Measurements from ENCODE around the gene SIVA1.

The SIVA1 gene

GRCh38 chr14:104776961-104777807, 24.2 kb downstream of the SIVA1 start:
- TF ChIP-seq EZH2phosphoT487 (IDR thresholded peaks at IDR 0.05; ENCODE audit: borderline replicate concordance) (no peak), CTCF (conservative IDR thresholded peaks at IDR 0.05; ENCODE audit: low read length) (no peak)
- H3K27me3 ChIP-seq (ENCODE audit: insufficient read depth, low read length, poor library complexity, severe bottlenecking): no peaks in the 10 kb centered on the region
- no peaks in the 10 kb centered on the region for H3K9me3 ChIP-seq (ENCODE audit: insufficient read depth, low read depth, low read length)
- no peak overlapping the region for H3K4me3 ChIP-seq (ENCODE audit: low read length, poor library complexity, severe bottlenecking)
- H3K79me2 ChIP-seq (ENCODE audit: insufficient read depth, low read length): peaks cover 6% of the 10 kb centered on the region; the same call in 1 of the 2 replicates
- H3K4me1 ChIP-seq (ENCODE audit: insufficient read depth, low read length, poor library complexity, severe bottlenecking): no peaks in the 10 kb centered on the region
- no peak overlapping the region for H3K4me2 ChIP-seq (ENCODE audit: low read depth, low read length, poor library complexity, severe bottlenecking)
- H3K9ac ChIP-seq (ENCODE audit: low read depth, low read length, poor library complexity, severe bottlenecking): no peak overlapping the region
- H3K9me2 ChIP-seq (replicated peaks; ENCODE audit: low read depth, low read length): no peaks in the 10 kb centered on the region
- no peaks in the 10 kb centered on the region for H3F3A ChIP-seq (ENCODE audit: low read depth)
- peaks cover 44% of the 10 kb centered on the region; the same call in 1 of the 2 replicates for H3K36me3 ChIP-seq (ENCODE audit: insufficient read depth, low read length)
- peaks cover 4% of the 10 kb centered on the region for H4K20me1 ChIP-seq (ENCODE audit: insufficient read depth, low read length, poor library complexity, severe bottlenecking)
- no peak overlapping the region for H2AFZ ChIP-seq (ENCODE audit: low read length)

GRCh38 chr14:104777808-104778249, 24.9 kb downstream of the SIVA1 start:
- H3K36me3 ChIP-seq (ENCODE audit: insufficient read depth, low read length): peaks cover 38% of the 10 kb centered on the region; the same call in 1 of the 2 replicates

GRCh38 chr14:104778694-104779331, 25.9 kb downstream of the SIVA1 start:
- H3K9ac ChIP-seq (ENCODE audit: low read depth, low read length, poor library complexity, severe bottlenecking): no peak overlapping the region
- TF ChIP-seq CTCF (conservative IDR thresholded peaks at IDR 0.05; ENCODE audit: low read length) (no peak), EZH2phosphoT487 (IDR thresholded peaks at IDR 0.05; ENCODE audit: borderline replicate concordance) (no peak)
- H3K9me3 ChIP-seq (ENCODE audit: insufficient read depth, low read depth, low read length): no peaks in the 10 kb centered on the region
- H3K4me3 ChIP-seq (ENCODE audit: low read length, poor library complexity, severe bottlenecking): no peak overlapping the region
- no peaks in the 10 kb centered on the region for H3K9me2 ChIP-seq (replicated peaks; ENCODE audit: low read depth, low read length)
- no peak overlapping the region for H2AFZ ChIP-seq (ENCODE audit: low read length)
- H3K4me2 ChIP-seq (ENCODE audit: low read depth, low read length, poor library complexity, severe bottlenecking): no peak overlapping the region
- H4K20me1 ChIP-seq (ENCODE audit: insufficient read depth, low read length, poor library complexity, severe bottlenecking): peaks cover 7% of the 10 kb centered on the region
- no peaks in the 10 kb centered on the region for H3K4me1 ChIP-seq (ENCODE audit: insufficient read depth, low read length, poor library complexity, severe bottlenecking)
- peaks cover 6% of the 10 kb centered on the region; the same call in 1 of the 2 replicates for H3K79me2 ChIP-seq (ENCODE audit: insufficient read depth, low read length)
- H3K27me3 ChIP-seq (ENCODE audit: insufficient read depth, low read length, poor library complexity, severe bottlenecking): no peaks in the 10 kb centered on the region
- no peaks in the 10 kb centered on the region for H3F3A ChIP-seq (ENCODE audit: low read depth)
- peaks cover 28% of the 10 kb centered on the region; the same call in 1 of the 2 replicates for H3K36me3 ChIP-seq (ENCODE audit: insufficient read depth, low read length)

More at GRCh38 chr14:104777808-104778249, 24.9 kb downstream of the SIVA1 start:
- no peak overlapping the region for H3K9ac ChIP-seq (ENCODE audit: low read depth, low read length, poor library complexity, severe bottlenecking)
- H3K27me3 ChIP-seq (ENCODE audit: insufficient read depth, low read length, poor library complexity, severe bottlenecking): no peaks in the 10 kb centered on the region
- H3K4me1 ChIP-seq (ENCODE audit: insufficient read depth, low read length, poor library complexity, severe bottlenecking): no peaks in the 10 kb centered on the region
- TF ChIP-seq CTCF (conservative IDR thresholded peaks at IDR 0.05; ENCODE audit: low read length) (no peak), EZH2phosphoT487 (IDR thresholded peaks at IDR 0.05; ENCODE audit: borderline replicate concordance) (no peak)
- H3F3A ChIP-seq (ENCODE audit: low read depth): no peaks in the 10 kb centered on the region
- no peaks in the 10 kb centered on the region for H3K9me2 ChIP-seq (replicated peaks; ENCODE audit: low read depth, low read length)
- H3K9me3 ChIP-seq (ENCODE audit: insufficient read depth, low read depth, low read length): no peaks in the 10 kb centered on the region
- no peak overlapping the region for H2AFZ ChIP-seq (ENCODE audit: low read length)
- peaks cover 7% of the 10 kb centered on the region for H4K20me1 ChIP-seq (ENCODE audit: insufficient read depth, low read length, poor library complexity, severe bottlenecking)
- H3K79me2 ChIP-seq (ENCODE audit: insufficient read depth, low read length): peaks cover 6% of the 10 kb centered on the region; the same call in 1 of the 2 replicates
- H3K4me3 ChIP-seq (ENCODE audit: low read length, poor library complexity, severe bottlenecking): no peak overlapping the region
- H3K4me2 ChIP-seq (ENCODE audit: low read depth, low read length, poor library complexity, severe bottlenecking): no peak overlapping the region
